SW480 (cell line): ENCODE measurements around the gene ASPM.
"Not testable (repeated sequence)": the region's sequence is repeated elsewhere in the genome, so short reads cannot be mapped to it uniquely, and the experiment has no call there.

Source experiments
- DNase-seq: peaks from one replicate; pipeline ENCODE4 v3.0.0-alpha.2; 2016; ENCODE audit warnings: low spot score

ASPM gene

GRCh38 chr1:197143276-197143675 is 3.2 kb downstream of the ASPM start:
- no peak for DNase-seq

- no peak for DNase-seq
Observed at GRCh38 chr1:197141575-197141974, 4.9 kb downstream of the ASPM start.

GRCh38 chr1:197140121-197140520 is 6.3 kb downstream of the ASPM start:
- DNase-seq: no peak

GRCh38 chr1:197139169-197139568 is 7.3 kb downstream of the ASPM start:
- DNase-seq: no peak

- DNase-seq: no peak
Observed at GRCh38 chr1:197137322-197137721, 9.1 kb downstream of the ASPM start.

GRCh38 chr1:197130677-197131304 is 15.7 kb downstream of the ASPM start:
- peak; percentile 18 for DNase-seq

GRCh38 chr1:197129698-197130097 is 16.8 kb downstream of the ASPM start:
- no peak for DNase-seq

- no peak for DNase-seq
Observed at GRCh38 chr1:197127246-197127912, 19.1 kb downstream of the ASPM start.

- DNase-seq: no peak
Observed at GRCh38 chr1:197126691-197127090, 19.8 kb downstream of the ASPM start.

- no peak for DNase-seq
Observed at GRCh38 chr1:197124376-197124775, 22.1 kb downstream of the ASPM start.

GRCh38 chr1:197116156-197116555 is 30.3 kb downstream of the ASPM start:
- DNase-seq: no peak

GRCh38 chr1:197106869-197107268 is 39.6 kb downstream of the ASPM start:
- no peak for DNase-seq

- no peak for DNase-seq
Observed at GRCh38 chr1:197103300-197103699, 43.2 kb downstream of the ASPM start.

- no peak for DNase-seq
Observed at GRCh38 chr1:197101978-197102377, 44.5 kb downstream of the ASPM start.

GRCh38 chr1:197100677-197101076 is 45.8 kb downstream of the ASPM start:
- DNase-seq: no peak

- no peak for DNase-seq
Observed at GRCh38 chr1:197099444-197099843, 47.0 kb downstream of the ASPM start.

- DNase-seq: not testable (repeated sequence)
Observed at GRCh38 chr1:197096971-197097370, 49.5 kb downstream of the ASPM start.

- DNase-seq: no peak
Observed at GRCh38 chr1:197096137-197096536, 50.3 kb downstream of the ASPM start.

- DNase-seq: no peak
Observed at GRCh38 chr1:197093226-197093885, 53.1 kb downstream of the ASPM start.

- DNase-seq: no peak
Observed at GRCh38 chr1:197092491-197093023, 53.9 kb downstream of the ASPM start.

GRCh38 chr1:197083474-197083873 is 63.0 kb downstream of the ASPM start:
- no peak for DNase-seq

- DNase-seq: no peak
Observed at GRCh38 chr1:197081117-197081753, 65.2 kb downstream of the ASPM start.

- DNase-seq: no peak
Observed at GRCh38 chr1:197080323-197080722, 66.1 kb downstream of the ASPM start.
